ENCODE data around the gene ZNF789.

DNA sequence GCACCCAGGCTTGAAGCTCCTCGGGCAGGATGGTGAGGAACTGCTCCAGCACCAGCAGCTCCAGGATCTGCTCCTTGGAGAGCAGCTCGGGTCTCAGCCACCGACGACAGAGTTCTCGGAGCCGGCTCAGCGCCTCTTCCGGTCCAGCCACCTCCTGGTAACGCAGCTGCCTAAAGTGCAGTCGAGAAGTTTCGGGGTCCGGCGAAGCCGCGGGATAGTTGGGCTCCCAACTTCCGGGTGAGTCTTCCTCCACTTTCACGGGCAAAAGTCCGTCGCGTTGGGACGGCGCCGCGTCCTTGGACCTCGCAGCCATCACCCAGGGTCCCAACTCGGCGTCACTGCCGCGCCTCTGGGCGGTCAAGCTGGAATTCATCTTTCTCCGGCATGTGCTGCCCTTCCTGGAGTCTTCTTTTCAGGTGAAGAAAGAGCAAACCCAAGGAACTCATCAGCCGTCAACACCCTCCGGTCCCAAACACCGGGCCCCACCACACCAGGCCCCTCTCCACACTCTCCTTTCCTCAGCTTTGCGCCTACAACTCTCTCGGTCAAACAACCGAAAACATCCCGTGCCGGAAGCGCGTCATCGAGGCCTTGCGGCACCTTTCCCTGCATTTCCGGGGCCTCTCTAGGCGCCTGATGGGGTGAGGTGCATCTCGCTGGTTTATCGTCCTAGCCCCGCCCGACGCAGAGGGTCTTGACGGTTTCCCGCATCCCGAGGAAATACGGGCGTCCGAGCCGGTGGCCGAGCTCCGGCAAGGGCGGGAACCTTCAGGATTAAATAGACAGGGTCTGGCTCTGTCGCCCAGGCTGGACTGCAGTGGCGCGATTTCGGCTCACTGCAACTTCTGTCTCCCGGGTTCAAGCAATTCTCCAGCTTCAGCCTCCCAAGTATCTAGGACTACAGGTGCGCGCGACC, 27.3 kb downstream of the ZNF789 start, which contains the start of gene ZNF394:
- TF ChIP-seq, protein P1, sequence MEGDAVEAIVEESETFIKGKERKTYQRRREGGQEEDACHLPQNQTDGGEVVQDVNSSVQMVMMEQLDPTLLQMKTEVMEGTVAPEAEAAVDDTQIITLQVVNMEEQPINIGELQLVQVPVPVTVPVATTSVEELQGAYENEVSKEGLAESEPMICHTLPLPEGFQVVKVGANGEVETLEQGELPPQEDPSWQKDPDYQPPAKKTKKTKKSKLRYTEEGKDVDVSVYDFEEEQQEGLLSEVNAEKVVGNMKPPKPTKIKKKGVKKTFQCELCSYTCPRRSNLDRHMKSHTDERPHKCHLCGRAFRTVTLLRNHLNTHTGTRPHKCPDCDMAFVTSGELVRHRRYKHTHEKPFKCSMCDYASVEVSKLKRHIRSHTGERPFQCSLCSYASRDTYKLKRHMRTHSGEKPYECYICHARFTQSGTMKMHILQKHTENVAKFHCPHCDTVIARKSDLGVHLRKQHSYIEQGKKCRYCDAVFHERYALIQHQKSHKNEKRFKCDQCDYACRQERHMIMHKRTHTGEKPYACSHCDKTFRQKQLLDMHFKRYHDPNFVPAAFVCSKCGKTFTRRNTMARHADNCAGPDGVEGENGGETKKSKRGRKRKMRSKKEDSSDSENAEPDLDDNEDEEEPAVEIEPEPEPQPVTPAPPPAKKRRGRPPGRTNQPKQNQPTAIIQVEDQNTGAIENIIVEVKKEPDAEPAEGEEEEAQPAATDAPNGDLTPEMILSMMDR (IDR thresholded peaks at IDR 0.05; ENCODE audit: low read length): peak; percentile 9; the same call in 1 of the 2 replicates
- TF ChIP-seq EZH2 (IDR thresholded peaks at IDR 0.05; ENCODE audit: borderline replicate concordance, low read length): no peak

Measured in OCI-LY1 (cell line).